Measurements from ENCODE around the gene USH1C.

The USH1C gene

DNA sequence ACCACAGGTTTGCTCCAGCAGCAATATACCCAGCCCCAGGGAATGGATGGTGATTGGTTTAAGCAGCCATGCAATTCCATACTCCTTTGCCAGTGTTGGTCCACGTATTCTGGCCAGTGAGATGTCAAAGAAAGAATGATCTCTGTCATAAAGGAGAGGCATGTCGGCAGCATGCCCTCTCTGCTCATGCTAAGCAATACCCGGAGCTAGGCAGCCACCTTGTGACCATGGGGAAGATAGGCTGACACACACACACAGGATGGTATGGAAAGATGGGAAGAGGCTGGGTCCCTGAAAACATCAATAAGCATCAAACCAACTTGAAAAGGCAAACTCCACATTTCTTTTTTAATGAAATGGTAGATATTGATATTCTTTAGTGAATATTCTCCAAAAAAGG is 72.7 kb downstream of the USH1C start:
- no peak for DNase-seq
- H3K4me1 Mint-ChIP-seq = peaks cover 25% of the 10 kb centered on the region
- no peak overlapping the region for H3K27ac Mint-ChIP-seq
- H3K9me3 Mint-ChIP-seq = no peaks in the 10 kb centered on the region
- H3K36me3 Mint-ChIP-seq (ENCODE audit: low read depth) = no peaks in the 10 kb centered on the region
- peaks cover 46% of the 10 kb centered on the region for H3K27me3 Mint-ChIP-seq (ENCODE audit: low read depth, poor library complexity)
- H3K4me3 Mint-ChIP-seq = no peak overlapping the region
- TF ChIP-seq, protein P1, sequence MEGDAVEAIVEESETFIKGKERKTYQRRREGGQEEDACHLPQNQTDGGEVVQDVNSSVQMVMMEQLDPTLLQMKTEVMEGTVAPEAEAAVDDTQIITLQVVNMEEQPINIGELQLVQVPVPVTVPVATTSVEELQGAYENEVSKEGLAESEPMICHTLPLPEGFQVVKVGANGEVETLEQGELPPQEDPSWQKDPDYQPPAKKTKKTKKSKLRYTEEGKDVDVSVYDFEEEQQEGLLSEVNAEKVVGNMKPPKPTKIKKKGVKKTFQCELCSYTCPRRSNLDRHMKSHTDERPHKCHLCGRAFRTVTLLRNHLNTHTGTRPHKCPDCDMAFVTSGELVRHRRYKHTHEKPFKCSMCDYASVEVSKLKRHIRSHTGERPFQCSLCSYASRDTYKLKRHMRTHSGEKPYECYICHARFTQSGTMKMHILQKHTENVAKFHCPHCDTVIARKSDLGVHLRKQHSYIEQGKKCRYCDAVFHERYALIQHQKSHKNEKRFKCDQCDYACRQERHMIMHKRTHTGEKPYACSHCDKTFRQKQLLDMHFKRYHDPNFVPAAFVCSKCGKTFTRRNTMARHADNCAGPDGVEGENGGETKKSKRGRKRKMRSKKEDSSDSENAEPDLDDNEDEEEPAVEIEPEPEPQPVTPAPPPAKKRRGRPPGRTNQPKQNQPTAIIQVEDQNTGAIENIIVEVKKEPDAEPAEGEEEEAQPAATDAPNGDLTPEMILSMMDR (IDR thresholded peaks at IDR 0.05) = no peak

DNA sequence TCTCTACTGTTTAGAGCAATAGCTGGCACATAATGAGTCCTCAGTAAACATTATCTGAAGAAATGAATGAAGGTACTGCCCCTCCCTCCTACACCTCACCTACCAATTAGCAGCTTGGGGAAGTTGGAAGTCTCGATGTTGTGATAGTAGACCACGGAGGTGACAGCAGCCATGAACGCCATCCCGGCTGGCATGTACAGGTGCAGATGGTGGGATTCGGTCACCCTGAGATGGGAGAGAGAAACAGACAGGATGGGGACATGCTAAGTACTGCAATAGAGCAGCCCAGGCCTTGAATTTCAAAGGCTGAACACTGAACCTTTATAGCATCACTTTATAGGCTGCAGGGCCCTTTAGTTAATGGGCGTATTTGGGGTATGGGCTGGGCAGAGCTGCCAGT is 74.2 kb downstream of the USH1C start:
- peaks cover 31% of the 10 kb centered on the region for H3K27me3 Mint-ChIP-seq (ENCODE audit: low read depth, poor library complexity)
- no peak for DNase-seq
- no peak overlapping the region for H3K27ac Mint-ChIP-seq
- TF ChIP-seq, protein P1 (IDR thresholded peaks at IDR 0.05) = no peak
- no peaks in the 10 kb centered on the region for H3K9me3 Mint-ChIP-seq
- H3K4me3 Mint-ChIP-seq = no peak overlapping the region
- peaks cover 16% of the 10 kb centered on the region for H3K4me1 Mint-ChIP-seq
- H3K36me3 Mint-ChIP-seq (ENCODE audit: low read depth) = no peaks in the 10 kb centered on the region

DNA sequence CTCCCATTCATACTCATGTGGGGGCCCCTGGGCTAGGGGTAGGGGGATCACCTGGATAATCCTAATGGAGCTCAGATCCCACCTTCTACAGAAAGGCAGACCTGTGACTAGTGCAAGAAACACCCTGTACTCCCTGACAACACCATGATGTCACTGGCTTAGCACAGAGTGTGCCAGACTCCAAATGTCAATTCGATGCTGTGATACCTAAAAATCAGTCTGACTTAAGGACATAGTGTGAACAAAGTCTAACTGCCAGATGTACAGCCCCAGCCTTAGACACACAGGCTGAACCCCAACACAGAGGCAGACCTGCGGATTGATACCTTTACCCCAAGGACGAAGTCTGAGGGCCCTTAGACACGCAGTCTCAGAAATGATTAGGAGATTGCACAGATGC is 76.1 kb downstream of the USH1C start:
- peaks cover 13% of the 10 kb centered on the region for H3K27me3 Mint-ChIP-seq (ENCODE audit: low read depth, poor library complexity)
- peaks cover 3% of the 10 kb centered on the region for H3K4me1 Mint-ChIP-seq
- no peaks in the 10 kb centered on the region for H3K36me3 Mint-ChIP-seq (ENCODE audit: low read depth)
- DNase-seq = no peak
- no peak overlapping the region for H3K4me3 Mint-ChIP-seq
- H3K9me3 Mint-ChIP-seq = no peaks in the 10 kb centered on the region
- no peak overlapping the region for H3K27ac Mint-ChIP-seq
- TF ChIP-seq, protein P1 (IDR thresholded peaks at IDR 0.05) = no peak

DNA sequence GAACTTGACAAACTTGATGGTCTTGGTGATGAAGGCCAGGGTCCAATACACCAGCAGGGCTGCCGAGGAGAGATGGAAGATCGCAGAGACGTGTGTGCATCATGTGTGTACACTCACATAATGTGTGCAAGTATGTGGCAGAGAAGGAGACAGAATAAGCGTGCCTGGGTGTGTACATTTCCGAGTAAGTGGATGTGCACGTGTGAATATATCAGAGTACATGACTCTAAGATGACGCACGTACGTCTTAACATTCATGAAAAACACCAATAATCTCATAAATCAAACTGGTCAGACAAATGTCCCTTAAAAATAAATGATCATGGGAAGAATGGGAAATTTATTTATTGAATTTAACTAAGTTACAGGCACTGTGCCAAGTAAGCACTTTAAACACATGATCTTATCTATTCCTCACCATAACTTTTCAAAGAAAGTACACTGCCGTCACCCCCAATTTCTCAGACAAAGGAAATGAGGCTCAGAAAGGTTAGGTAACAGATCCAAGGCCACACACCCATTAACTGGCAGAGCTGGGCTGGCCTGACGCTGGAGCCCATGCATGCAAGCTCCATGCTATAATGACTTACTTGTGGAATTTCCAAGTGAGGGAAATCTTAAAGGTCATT is 80.6 kb downstream of the USH1C start:
- no peak for DNase-seq
- H3K4me1 Mint-ChIP-seq = no peaks in the 10 kb centered on the region

DNA sequence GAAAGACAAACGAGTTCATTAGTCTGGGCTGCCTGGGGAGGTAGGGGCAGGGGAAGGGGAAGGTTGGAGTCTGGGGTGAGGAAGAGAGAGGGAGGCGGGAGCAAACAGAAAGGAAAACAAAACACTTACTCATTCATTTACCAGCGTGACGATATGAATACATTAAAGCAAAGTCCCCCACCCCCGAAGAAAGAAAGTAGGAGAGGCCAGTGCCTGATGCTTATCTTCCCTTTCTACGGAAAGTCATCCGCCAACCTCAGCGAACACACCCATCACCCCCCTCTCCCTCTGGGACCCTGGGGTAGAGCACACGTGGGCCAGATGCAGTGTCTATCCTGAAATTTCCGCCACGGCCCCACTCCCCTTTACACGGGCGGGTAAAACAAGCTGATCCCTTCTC is 81.3 kb downstream of the USH1C start:
- peaks cover 10% of the 10 kb centered on the region for H3K27me3 Mint-ChIP-seq (ENCODE audit: low read depth, poor library complexity)
- H3K9me3 Mint-ChIP-seq = no peaks in the 10 kb centered on the region
- no peak overlapping the region for H3K4me3 Mint-ChIP-seq
- H3K27ac Mint-ChIP-seq = no peak overlapping the region
- TF ChIP-seq, protein P1 (IDR thresholded peaks at IDR 0.05) = no peak
- no peaks in the 10 kb centered on the region for H3K36me3 Mint-ChIP-seq (ENCODE audit: low read depth)
- H3K4me1 Mint-ChIP-seq = no peaks in the 10 kb centered on the region
- no peak for DNase-seq

More for the DNA sequence above, 80.6 kb downstream of the USH1C start:
- H3K36me3 Mint-ChIP-seq (ENCODE audit: low read depth) = no peaks in the 10 kb centered on the region
- no peak overlapping the region for H3K4me3 Mint-ChIP-seq
- TF ChIP-seq, protein P1 (IDR thresholded peaks at IDR 0.05) = no peak
- no peaks in the 10 kb centered on the region for H3K9me3 Mint-ChIP-seq
- H3K27me3 Mint-ChIP-seq (ENCODE audit: low read depth, poor library complexity) = peaks cover 10% of the 10 kb centered on the region
- no peak overlapping the region for H3K27ac Mint-ChIP-seq

DNA sequence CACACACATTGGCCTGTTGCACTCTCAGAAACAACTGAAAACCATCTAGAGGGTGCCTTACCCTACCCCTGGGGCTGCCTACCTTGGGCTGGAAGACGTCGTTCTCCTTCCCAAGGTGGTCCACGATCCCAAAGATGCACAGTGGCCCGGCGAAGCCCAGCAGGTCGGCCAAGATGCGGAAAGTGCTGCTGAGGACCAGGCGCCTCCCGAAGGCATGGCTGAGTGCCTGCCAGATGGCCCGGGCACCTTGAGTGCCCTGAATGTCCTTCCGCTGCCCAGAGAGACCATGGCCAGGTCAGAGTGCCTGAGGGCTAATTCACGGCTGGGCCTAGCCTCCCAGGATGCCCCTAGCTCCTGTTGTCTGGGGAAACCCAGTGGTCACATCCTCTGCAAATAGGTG is 83.8 kb downstream of the USH1C start:
- no peaks in the 10 kb centered on the region for H3K9me3 Mint-ChIP-seq
- no peak for DNase-seq
- H3K4me3 Mint-ChIP-seq = no peak overlapping the region
- H3K4me1 Mint-ChIP-seq = no peaks in the 10 kb centered on the region
- TF ChIP-seq, protein P1 (IDR thresholded peaks at IDR 0.05) = no peak
- H3K36me3 Mint-ChIP-seq (ENCODE audit: low read depth) = no peaks in the 10 kb centered on the region
- no peak overlapping the region for H3K27ac Mint-ChIP-seq
- H3K27me3 Mint-ChIP-seq (ENCODE audit: low read depth, poor library complexity) = peaks cover 15% of the 10 kb centered on the region

Data from nephron progenitor cell (in vitro differentiated cells).